Measurements from ENCODE around the gene WDTC1. TPM values are rescaled to one million over a fixed set of nuclear protein-coding genes. Genes with fewer than 3 reads are reported as not detected.

The WDTC1 gene
- total and polyA plus RNA-seq, 2 experiments from 2014 or later, result 3.8 to 14.0 TPM

DNA sequence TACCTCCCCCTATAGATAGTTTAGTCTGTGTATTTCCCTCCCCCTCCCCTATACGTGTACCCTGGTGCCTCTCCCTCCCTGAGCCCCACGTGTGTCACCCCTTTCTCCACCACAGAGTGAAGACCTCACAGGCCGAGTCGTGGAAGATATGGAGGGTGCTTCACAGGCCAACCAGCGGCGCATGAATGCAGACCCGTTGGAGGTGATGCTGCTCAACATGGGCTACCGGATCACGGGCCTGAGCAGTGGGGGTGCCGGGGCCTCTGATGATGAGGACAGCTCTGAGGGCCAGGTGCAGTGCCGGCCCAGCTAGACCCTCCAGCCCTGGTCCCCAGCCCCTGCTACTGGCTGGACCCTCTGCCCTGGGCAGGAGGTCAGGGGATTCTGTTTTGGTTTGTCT, 71.6 kb downstream of the WDTC1 start (continued):
- TF ChIP-seq, protein P1, sequence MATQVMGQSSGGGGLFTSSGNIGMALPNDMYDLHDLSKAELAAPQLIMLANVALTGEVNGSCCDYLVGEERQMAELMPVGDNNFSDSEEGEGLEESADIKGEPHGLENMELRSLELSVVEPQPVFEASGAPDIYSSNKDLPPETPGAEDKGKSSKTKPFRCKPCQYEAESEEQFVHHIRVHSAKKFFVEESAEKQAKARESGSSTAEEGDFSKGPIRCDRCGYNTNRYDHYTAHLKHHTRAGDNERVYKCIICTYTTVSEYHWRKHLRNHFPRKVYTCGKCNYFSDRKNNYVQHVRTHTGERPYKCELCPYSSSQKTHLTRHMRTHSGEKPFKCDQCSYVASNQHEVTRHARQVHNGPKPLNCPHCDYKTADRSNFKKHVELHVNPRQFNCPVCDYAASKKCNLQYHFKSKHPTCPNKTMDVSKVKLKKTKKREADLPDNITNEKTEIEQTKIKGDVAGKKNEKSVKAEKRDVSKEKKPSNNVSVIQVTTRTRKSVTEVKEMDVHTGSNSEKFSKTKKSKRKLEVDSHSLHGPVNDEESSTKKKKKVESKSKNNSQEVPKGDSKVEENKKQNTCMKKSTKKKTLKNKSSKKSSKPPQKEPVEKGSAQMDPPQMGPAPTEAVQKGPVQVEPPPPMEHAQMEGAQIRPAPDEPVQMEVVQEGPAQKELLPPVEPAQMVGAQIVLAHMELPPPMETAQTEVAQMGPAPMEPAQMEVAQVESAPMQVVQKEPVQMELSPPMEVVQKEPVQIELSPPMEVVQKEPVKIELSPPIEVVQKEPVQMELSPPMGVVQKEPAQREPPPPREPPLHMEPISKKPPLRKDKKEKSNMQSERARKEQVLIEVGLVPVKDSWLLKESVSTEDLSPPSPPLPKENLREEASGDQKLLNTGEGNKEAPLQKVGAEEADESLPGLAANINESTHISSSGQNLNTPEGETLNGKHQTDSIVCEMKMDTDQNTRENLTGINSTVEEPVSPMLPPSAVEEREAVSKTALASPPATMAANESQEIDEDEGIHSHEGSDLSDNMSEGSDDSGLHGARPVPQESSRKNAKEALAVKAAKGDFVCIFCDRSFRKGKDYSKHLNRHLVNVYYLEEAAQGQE (IDR thresholded peaks at IDR 0.05; ENCODE audit: unreplicated experiment), result no peak
- TF ChIP-seq EZH2phosphoT487 (IDR thresholded peaks at IDR 0.05; ENCODE audit: unreplicated experiment), result no peak

DNA sequence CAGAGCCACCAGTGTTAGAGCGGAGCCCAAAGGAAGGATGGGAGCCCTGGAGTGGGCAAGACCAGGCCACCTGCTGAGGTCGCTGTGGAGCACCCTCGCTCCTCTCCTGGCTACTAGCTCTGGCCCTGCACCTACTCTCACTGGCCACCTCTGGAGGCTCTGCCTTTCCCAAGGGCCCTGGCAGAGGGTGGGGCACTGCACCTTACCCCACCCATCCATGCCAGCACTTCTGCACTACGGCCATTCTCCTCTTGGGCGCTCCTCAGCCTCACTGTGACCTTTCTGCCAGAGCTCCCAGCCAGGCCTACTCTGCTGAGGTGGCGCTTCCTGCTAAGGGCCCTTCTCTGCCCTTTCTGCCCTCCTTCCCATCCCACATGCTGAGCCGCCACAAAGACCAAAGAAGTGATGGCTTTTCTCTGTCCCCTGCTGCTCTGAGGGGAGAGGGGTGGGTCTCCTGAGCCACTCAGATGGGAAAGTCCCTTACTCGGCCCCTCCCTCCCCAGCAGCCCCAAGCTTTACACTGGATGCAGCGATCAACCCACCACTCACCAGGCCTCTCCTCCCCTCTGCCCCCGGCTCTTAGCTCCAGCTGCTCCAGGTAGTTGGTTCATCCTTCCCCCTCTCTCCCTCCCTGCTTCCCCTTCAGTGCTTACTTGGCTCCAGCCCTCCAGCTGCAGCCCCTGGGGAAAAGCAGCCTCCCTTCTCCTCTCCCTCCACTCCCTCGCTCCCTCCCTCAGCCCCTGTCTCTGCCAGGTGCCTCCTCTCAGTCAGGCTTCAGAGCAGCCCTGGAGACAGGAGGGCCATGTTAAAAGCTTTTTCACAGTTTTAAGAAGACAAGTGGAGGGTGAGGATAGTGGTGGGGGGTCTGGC, 72.7 kb downstream of the WDTC1 start:
- Histone ChIP-seq H3K4me2 (peak overlapping the region; percentile 78), H3K79me2 (replicated peaks; ENCODE audit: insufficient read depth) (no peaks in the 10 kb centered on the region), H3K4me1 (ENCODE audit: insufficient read depth) (peaks cover 26% of the 10 kb centered on the region), H3F3A (replicated peaks; ENCODE audit: low read depth) (peaks cover 3% of the 10 kb centered on the region; the same call in 1 of the 2 replicates), H3K9me2 (ENCODE audit: insufficient read depth) (no peaks in the 10 kb centered on the region), H3K36me3 (ENCODE audit: insufficient read depth) (no peaks in the 10 kb centered on the region), H4K20me1 (replicated peaks; ENCODE audit: insufficient read depth) (no peaks in the 10 kb centered on the region), H3K27me3 (ENCODE audit: insufficient read depth) (no peaks in the 10 kb centered on the region), H3K4me3 (peak overlapping the region; percentile 42), H2AFZ (peak overlapping the region; percentile 5; the same call in 1 of the 2 replicates), H3K27ac (ENCODE audit: low read depth) (peak overlapping the region; percentile 90)
- Mint-ChIP-seq H3K36me3 (ENCODE audit: low read depth) (no peaks in the 10 kb centered on the region), H3K27ac (peak overlapping the region; percentile 90), H3K27me3 (ENCODE audit: insufficient read depth, low read depth, poor library complexity) (peaks cover 12% of the 10 kb centered on the region), H3K9me3 (no peaks in the 10 kb centered on the region), H3K4me1 (peaks cover 29% of the 10 kb centered on the region), H3K4me3 (peak overlapping the region; percentile 57)
- TF ChIP-seq, protein P2, sequence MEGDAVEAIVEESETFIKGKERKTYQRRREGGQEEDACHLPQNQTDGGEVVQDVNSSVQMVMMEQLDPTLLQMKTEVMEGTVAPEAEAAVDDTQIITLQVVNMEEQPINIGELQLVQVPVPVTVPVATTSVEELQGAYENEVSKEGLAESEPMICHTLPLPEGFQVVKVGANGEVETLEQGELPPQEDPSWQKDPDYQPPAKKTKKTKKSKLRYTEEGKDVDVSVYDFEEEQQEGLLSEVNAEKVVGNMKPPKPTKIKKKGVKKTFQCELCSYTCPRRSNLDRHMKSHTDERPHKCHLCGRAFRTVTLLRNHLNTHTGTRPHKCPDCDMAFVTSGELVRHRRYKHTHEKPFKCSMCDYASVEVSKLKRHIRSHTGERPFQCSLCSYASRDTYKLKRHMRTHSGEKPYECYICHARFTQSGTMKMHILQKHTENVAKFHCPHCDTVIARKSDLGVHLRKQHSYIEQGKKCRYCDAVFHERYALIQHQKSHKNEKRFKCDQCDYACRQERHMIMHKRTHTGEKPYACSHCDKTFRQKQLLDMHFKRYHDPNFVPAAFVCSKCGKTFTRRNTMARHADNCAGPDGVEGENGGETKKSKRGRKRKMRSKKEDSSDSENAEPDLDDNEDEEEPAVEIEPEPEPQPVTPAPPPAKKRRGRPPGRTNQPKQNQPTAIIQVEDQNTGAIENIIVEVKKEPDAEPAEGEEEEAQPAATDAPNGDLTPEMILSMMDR (conservative IDR thresholded peaks at IDR 0.05; ENCODE audit: low read depth in 2 of 2), result peak; percentile 50 to 73
- no peak for TF ChIP-seq POLR2AphosphoS5 (IDR thresholded peaks at IDR 0.05; ENCODE audit: low read depth)
- ATAC-seq (peak; percentile 90), DNase-seq (ENCODE audit: low spot score) (peak; percentile 82)

DNA sequence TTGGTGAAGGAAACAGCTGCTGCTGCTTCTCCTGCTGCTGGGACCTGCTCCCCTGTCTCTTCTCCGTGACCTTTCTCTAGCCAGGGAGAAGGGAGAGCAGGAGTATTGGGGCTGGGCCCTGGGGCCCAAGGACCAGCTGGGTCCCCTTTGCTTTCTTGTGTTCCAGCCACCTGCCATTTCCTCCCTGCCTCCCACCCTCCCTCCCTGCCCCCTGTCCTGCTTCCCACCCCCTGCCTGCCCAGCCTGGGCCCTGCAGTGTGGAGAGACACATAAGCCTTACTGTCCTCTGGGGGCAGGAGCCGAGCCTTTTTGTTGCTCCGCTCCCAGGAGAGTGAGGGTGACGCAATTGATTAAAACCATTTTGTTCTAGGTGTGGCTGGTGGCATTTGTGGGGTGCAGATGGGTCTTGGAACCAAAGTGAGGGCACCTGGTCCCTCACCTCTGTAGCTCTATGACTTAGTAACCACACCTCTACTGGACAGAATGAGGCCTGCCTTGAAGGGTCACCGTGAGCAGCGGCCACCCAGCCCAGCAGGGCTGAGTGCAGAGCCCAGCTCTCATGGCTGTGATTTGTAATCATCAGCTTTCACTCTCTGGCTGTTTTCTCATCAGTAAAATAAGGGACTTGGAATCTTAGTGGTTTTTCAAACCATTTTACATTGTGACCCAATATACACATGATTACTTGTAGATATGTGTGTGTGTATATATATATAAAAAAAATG, 73.6 kb downstream of the WDTC1 start:
- Histone ChIP-seq H3K4me1 (ENCODE audit: insufficient read depth) (peaks cover 26% of the 10 kb centered on the region), H4K20me1 (replicated peaks; ENCODE audit: insufficient read depth) (no peaks in the 10 kb centered on the region), H3K27ac (ENCODE audit: low read depth) (peak overlapping the region; percentile 90), H3K79me2 (replicated peaks; ENCODE audit: insufficient read depth) (no peaks in the 10 kb centered on the region), H3K9me2 (ENCODE audit: insufficient read depth) (no peaks in the 10 kb centered on the region), H3K4me3 (peak overlapping the region; percentile 42; the same call in 1 of the 2 replicates), H2AFZ (peak overlapping the region; percentile 89; the same call in 1 of the 2 replicates), H3F3A (replicated peaks; ENCODE audit: low read depth) (peaks cover 3% of the 10 kb centered on the region; the same call in 1 of the 2 replicates), H3K27me3 (ENCODE audit: insufficient read depth) (no peaks in the 10 kb centered on the region), H3K4me2 (peak overlapping the region; percentile 78), H3K36me3 (ENCODE audit: insufficient read depth) (no peaks in the 10 kb centered on the region)
- H3K27ac Mint-ChIP-seq, result peak overlapping the region; percentile 93
- H3K27me3 Mint-ChIP-seq (ENCODE audit: insufficient read depth, low read depth, poor library complexity), result peaks cover 14% of the 10 kb centered on the region
- H3K4me1 Mint-ChIP-seq, result peaks cover 28% of the 10 kb centered on the region
- peak overlapping the region; percentile 57 for H3K4me3 Mint-ChIP-seq
- H3K9me3 Mint-ChIP-seq, result no peaks in the 10 kb centered on the region
- no peaks in the 10 kb centered on the region for H3K36me3 Mint-ChIP-seq (ENCODE audit: low read depth)
- DNase-seq (ENCODE audit: low spot score) (peak; percentile 45), ATAC-seq (peak; percentile 42)
- TF ChIP-seq, protein P3, sequence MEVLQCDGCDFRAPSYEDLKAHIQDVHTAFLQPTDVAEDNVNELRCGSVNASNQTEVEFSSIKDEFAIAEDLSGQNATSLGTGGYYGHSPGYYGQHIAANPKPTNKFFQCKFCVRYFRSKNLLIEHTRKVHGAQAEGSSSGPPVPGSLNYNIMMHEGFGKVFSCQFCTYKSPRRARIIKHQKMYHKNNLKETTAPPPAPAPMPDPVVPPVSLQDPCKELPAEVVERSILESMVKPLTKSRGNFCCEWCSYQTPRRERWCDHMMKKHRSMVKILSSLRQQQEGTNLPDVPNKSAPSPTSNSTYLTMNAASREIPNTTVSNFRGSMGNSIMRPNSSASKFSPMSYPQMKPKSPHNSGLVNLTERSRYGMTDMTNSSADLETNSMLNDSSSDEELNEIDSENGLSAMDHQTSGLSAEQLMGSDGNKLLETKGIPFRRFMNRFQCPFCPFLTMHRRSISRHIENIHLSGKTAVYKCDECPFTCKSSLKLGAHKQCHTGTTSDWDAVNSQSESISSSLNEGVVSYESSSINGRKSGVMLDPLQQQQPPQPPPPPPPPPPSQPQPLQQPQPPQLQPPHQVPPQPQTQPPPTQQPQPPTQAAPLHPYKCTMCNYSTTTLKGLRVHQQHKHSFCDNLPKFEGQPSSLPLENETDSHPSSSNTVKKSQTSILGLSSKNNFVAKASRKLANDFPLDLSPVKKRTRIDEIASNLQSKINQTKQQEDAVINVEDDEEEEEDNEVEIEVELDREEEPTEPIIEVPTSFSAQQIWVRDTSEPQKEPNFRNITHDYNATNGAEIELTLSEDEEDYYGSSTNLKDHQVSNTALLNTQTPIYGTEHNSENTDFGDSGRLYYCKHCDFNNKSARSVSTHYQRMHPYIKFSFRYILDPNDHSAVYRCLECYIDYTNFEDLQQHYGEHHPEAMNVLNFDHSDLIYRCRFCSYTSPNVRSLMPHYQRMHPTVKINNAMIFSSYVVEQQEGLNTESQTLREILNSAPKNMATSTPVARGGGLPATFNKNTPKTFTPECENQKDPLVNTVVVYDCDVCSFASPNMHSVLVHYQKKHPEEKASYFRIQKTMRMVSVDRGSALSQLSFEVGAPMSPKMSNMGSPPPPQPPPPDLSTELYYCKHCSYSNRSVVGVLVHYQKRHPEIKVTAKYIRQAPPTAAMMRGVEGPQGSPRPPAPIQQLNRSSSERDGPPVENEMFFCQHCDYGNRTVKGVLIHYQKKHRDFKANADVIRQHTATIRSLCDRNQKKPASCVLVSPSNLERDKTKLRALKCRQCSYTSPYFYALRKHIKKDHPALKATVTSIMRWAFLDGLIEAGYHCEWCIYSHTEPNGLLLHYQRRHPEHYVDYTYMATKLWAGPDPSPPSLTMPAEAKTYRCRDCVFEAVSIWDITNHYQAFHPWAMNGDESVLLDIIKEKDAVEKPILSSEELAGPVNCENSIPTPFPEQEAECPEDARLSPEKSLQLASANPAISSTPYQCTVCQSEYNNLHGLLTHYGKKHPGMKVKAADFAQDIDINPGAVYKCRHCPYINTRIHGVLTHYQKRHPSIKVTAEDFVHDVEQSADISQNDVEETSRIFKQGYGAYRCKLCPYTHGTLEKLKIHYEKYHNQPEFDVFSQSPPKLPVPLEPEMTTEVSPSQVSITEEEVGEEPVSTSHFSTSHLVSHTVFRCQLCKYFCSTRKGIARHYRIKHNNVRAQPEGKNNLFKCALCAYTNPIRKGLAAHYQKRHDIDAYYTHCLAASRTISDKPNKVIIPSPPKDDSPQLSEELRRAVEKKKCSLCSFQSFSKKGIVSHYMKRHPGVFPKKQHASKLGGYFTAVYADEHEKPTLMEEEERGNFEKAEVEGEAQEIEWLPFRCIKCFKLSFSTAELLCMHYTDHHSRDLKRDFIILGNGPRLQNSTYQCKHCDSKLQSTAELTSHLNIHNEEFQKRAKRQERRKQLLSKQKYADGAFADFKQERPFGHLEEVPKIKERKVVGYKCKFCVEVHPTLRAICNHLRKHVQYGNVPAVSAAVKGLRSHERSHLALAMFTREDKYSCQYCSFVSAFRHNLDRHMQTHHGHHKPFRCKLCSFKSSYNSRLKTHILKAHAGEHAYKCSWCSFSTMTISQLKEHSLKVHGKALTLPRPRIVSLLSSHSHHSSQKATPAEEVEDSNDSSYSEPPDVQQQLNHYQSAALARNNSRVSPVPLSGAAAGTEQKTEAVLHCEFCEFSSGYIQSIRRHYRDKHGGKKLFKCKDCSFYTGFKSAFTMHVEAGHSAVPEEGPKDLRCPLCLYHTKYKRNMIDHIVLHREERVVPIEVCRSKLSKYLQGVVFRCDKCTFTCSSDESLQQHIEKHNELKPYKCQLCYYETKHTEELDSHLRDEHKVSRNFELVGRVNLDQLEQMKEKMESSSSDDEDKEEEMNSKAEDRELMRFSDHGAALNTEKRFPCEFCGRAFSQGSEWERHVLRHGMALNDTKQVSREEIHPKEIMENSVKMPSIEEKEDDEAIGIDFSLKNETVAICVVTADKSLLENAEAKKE (CRISPR knock-in tag; IDR thresholded peaks at IDR 0.05), result no peak

Measured in GM23338 (cell line).